Activated T-helper 17 cell treated with anti-CD3 and anti-CD28 coated beads, Interleukin-2, amount 50 U/mL, for 72 hours (primary cell): ENCODE data around the gene LRRC63. TPM values are rescaled to one million over a fixed set of nuclear protein-coding genes. Genes with fewer than 3 reads are reported as not detected.

Source experiments
- ATAC-seq: fragments of 150-1000 bp; cut with Tn5 transposase; replicated peaks from 2 replicates; pipeline ENCODE4 v1.10.0; 2021; ENCODE audit warnings: mild to moderate bottlenecking, moderate library complexity
- H3K27ac Mint-ChIP-seq: one replicate; pipeline ENCODE4 v1.8.0; 2022; ENCODE audit warnings: mixed read lengths
- H3K27me3 Mint-ChIP-seq: one replicate; pipeline ENCODE4 v1.8.0; 2022; ENCODE audit warnings: mixed read lengths
- H3K36me3 Mint-ChIP-seq: one replicate; pipeline ENCODE4 v1.8.0; 2022; ENCODE audit warnings: low read depth, mild to moderate bottlenecking, mixed read lengths
- H3K4me1 Mint-ChIP-seq: one replicate; pipeline ENCODE4 v1.8.0; 2022; ENCODE audit warnings: mixed read lengths
- H3K4me3 Mint-ChIP-seq: one replicate; pipeline ENCODE4 v1.8.0; 2022; ENCODE audit warnings: mild to moderate bottlenecking, mixed read lengths
- H3K9me3 Mint-ChIP-seq: one replicate; pipeline ENCODE4 v1.8.0; 2022; ENCODE audit warnings: mixed read lengths
- total RNA-seq, 2 donors: library from RNA; stranded (reverse); gene quantifications; one replicate each; pipeline ENCODE4 v1.2.3, GENCODE V29; 2022

LRRC63 gene
- total RNA-seq, 2 donors from 2014 or later = 1.0 to 1.3 TPM

DNA sequence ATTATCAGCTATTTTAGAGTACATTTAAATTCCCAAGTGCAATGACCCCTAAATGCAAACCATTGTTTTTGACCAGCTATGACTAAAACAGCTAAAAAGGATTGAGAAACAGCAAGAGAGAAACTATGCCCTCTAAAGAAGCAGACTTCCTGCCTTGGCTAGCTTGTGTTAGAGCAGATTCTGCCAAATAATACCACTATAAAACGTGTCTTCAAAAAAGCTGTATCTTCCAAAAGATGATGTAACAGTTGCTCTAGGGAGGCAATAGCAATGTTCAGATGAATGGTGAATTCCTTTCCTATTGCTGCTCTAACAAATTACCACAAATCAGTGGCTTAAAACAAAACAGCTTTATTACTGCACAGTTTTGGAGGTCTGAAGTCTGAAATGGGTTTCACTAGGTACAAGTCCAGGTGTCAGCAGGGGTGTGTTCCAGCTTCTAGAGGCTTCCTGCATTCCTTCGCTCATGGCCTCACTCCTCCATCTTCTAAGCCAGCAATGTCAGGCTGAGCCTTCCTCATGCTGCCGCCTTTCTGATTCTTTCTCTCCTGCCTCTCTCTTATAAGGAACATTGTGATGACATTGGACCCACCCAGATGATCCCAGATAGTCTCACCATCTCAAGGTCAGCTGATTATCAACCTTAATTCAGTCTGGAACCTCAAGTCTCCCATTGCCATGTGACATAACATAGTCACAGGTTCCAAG, 84.5 kb downstream of the LRRC63 start:
- Mint-ChIP-seq H3K36me3 (no peaks in the 10 kb centered on the region), H3K27ac (peak overlapping the region; percentile 86), H3K27me3 (no peaks in the 10 kb centered on the region), H3K9me3 (no peaks in the 10 kb centered on the region), H3K4me3 (peak overlapping the region; percentile 85), H3K4me1 (peaks cover 18% of the 10 kb centered on the region)
- peak; percentile 72 for ATAC-seq

DNA sequence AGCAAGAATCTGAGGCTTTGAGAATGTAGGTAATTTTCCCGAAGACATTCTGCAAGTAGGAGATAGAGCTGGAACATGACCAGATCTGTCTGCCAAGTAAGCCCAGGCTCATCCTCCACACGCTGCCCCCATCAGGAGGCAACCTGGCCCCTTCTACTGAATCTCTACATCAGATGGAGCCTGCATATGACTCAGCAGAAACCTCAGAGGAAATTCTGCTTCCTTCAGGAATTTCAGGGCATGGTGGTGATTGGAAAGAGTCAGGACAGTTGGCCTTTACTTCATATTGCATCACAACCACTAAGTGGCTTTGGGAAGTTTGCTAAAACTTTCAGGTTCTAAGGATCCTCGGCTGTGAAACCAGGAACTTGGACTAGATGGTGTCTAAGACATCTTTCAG, 85.2 kb downstream of the LRRC63 start:
- H3K36me3 Mint-ChIP-seq = no peaks in the 10 kb centered on the region
- ATAC-seq = no peak
- H3K27me3 Mint-ChIP-seq = no peaks in the 10 kb centered on the region
- H3K27ac Mint-ChIP-seq = peak overlapping the region; percentile 86
- H3K4me3 Mint-ChIP-seq = peak overlapping the region; percentile 85
- peaks cover 18% of the 10 kb centered on the region for H3K4me1 Mint-ChIP-seq
- no peaks in the 10 kb centered on the region for H3K9me3 Mint-ChIP-seq

DNA sequence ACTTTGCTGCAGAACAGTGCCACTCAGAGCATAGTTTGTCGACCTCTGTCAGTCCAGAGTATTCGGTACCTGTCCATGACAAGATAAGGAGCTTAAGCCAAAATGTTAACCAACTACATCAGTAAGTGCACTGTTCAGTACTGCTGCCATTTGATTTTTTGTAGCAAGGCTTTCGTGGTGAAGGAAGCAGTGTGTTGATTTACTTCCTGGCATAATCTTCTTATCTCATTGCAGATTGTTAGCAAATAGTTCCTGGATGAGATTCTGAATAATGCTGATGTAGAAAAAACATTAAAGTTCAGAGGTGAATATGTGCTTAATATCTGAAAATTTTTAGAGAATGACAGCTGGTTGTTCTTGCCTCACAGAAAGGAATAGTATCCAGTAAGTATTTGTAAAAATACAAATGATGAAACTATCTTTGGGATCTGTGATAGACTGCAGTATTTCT, 85.7 kb downstream of the LRRC63 start:
- Mint-ChIP-seq H3K27ac (peak overlapping the region; percentile 36), H3K4me3 (peak overlapping the region; percentile 85), H3K9me3 (no peaks in the 10 kb centered on the region)

DNA sequence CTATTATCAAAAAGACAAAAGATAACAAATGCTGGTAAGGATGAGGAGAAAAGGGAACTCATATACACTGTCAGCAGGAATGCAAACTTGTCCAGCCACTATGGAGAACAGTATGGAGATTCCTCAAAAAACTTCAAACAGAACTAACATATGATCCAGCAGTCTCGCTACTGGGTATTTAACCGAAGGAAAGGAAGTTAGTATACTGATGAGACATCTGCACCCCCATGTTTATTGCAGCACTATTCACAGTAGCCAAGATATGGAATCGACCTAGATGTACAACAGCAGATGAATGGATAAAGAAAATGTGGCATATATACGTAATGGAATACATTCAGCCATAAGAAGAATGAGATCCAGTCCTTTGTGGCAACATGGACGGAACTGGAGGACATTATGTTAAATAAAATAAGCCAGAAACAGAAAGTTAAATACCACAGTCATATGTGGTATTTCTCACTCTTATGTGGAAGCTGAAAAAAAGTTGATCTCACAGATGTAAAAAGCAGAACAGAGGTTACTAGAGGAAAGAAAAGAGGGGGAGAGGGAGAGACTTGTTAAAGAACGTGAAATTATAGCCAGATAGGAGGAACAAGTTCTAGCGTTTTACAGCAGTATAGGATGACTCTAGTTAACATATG, 92.1 kb downstream of the LRRC63 start:
- H3K36me3 Mint-ChIP-seq = no peaks in the 10 kb centered on the region
- no peak for ATAC-seq
- no peaks in the 10 kb centered on the region for H3K4me1 Mint-ChIP-seq
- no peak overlapping the region for H3K4me3 Mint-ChIP-seq
- H3K27ac Mint-ChIP-seq = no peak overlapping the region
- H3K27me3 Mint-ChIP-seq = no peaks in the 10 kb centered on the region
- no peaks in the 10 kb centered on the region for H3K9me3 Mint-ChIP-seq

More for the DNA sequence above, 85.7 kb downstream of the LRRC63 start:
- Mint-ChIP-seq H3K4me1 (peaks cover 18% of the 10 kb centered on the region), H3K27me3 (no peaks in the 10 kb centered on the region), H3K36me3 (no peaks in the 10 kb centered on the region)
- no peak for ATAC-seq

DNA sequence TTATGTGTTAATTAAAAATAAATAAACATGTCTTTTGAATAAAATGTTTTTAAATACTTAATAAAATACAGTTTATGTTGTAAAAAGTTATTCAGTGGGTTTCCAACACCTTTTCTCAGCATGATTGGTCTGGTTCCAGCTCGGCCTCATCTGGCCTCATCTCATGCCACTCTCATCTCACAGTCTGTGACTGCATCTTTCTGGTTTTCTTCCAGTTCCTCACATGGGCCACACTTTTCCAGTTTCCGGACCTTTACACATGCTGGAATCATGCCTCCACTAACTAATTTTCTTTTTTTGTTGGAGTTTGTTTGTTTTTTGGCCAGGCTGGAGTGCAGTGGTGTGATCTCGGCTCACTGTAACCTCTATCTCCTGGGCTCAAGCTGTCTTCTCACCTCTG, 92.8 kb downstream of the LRRC63 start:
- Mint-ChIP-seq H3K4me1 (no peaks in the 10 kb centered on the region), H3K36me3 (no peaks in the 10 kb centered on the region), H3K9me3 (no peaks in the 10 kb centered on the region), H3K27ac (no peak overlapping the region), H3K27me3 (no peaks in the 10 kb centered on the region), H3K4me3 (no peak overlapping the region)
- ATAC-seq = no peak

DNA sequence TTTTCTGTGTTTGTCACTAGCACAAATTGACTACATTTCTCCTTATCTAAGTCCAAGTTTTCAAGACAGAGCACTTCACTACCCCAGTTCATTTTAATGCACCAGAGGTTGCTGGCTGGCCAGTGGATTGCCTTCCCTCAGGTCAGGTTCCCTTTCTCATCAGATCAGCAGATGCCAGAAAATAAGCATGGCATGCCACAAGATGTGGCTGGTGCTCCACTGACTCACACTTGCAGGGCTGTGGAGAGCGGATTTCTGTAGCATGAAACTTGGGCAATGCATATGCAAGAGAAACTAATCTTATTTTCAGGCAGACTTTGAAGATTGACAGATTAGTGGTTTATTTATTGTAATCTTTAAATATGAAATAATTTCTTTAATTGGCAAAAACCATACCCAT, 95.8 kb downstream of the LRRC63 start:
- Mint-ChIP-seq H3K4me3 (no peak overlapping the region), H3K9me3 (no peaks in the 10 kb centered on the region), H3K4me1 (no peaks in the 10 kb centered on the region), H3K27ac (no peak overlapping the region), H3K27me3 (no peaks in the 10 kb centered on the region), H3K36me3 (no peaks in the 10 kb centered on the region)
- ATAC-seq = no peak

DNA sequence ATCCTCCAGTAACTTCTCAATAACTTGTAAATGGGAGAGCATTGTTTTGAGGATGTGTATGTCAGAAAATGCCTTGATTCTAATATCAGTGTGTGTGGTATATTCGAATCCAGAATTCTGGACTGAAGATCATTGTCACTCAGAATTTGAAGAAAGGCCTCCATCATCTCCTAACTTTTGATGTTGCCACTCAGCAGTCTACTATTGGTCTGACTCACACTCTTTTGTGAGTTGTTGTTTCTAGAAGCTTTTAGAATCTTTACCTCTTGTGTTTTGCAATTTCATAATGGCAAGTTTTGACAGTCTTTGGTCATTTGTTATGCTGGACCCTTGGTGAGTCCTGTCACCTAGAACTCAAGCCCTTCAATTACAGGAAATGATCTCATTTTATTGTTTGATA, 98.3 kb downstream of the LRRC63 start:
- H3K36me3 Mint-ChIP-seq = no peaks in the 10 kb centered on the region
- no peak for ATAC-seq
- no peaks in the 10 kb centered on the region for H3K9me3 Mint-ChIP-seq
- H3K27ac Mint-ChIP-seq = no peak overlapping the region
- H3K4me1 Mint-ChIP-seq = peaks cover 7% of the 10 kb centered on the region
- no peaks in the 10 kb centered on the region for H3K27me3 Mint-ChIP-seq
- H3K4me3 Mint-ChIP-seq = no peak overlapping the region

DNA sequence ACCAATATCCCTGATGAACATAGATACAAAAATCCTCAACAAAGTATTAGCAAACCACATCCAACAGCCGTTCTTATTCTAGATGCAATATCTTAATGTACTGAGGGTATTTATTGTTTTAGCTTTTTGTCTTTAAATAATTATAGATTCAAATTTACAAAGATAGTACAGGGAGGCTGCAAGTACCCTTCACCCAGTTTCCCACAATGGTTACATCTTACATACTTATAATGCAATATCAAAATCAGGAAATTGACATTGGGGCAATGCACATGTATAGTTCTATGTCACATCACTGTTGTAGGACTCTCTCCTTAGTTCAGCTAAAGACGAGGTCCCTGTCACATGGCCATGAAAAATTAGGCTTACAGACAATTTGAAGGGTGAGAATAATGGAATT, 99.5 kb downstream of the LRRC63 start:
- Mint-ChIP-seq H3K4me1 (peaks cover 12% of the 10 kb centered on the region), H3K36me3 (no peaks in the 10 kb centered on the region), H3K4me3 (no peak overlapping the region), H3K27ac (no peak overlapping the region), H3K9me3 (no peaks in the 10 kb centered on the region), H3K27me3 (no peaks in the 10 kb centered on the region)
- ATAC-seq = no peak

DNA sequence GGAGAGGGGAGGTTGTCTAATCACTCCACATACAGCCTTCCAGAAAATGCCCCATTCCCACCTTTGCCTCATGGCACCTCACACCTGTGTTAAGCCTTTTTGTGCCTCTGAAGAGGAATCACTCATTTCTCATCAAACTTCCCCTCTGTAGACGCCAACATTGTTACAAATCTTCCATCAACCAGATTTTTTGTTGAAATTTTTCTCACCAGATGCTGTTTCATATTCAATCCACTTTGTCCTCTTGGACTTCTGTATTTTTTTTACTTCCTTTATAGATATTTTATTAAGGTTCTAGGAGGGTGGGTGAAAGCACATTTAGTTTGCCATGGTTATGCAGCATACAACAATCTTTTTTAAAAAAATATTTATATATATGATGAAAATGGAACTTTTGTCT, 101.3 kb downstream of the LRRC63 start:
- Mint-ChIP-seq H3K9me3 (no peaks in the 10 kb centered on the region), H3K4me3 (no peak overlapping the region), H3K4me1 (peaks cover 12% of the 10 kb centered on the region), H3K36me3 (no peaks in the 10 kb centered on the region), H3K27ac (no peak overlapping the region), H3K27me3 (no peaks in the 10 kb centered on the region)
- no peak for ATAC-seq

DNA sequence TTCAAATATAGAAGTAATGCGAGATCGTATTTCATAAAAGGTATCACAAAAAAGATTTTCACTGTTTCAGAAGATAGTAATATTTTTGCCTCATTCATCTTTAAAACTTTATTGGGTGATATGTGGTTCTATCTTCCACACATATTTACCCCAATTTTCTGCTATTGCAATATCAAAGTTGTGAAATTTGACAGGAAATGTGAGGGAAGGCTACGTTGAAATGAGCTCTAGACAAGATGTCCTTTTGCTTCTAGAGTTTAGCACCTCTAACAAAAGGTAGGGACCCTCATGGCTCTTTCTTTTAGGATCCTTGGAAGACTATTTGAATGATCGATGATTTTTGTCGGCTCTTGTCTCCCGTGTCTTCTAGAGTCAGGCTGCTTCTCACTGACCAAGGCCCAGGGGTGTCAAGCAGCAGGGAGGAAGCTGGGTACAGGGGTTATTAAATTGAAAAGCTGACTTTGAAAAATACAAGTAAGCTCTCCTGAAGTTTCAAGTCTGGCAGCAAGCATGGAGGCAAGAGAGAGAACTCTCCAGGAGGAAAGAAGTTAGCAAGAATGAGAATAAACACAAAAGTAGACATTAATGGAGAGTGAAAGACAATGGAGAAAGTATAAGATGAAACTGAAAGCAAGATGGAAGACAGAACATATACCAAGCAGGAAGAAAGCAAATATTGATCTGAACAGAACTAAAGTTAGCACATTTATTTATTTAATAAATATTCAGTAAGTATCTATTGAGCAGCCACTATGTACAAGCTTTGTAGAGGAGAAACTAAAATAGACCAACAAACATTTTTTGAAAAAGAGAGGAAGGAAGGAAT, 101.9 kb downstream of the LRRC63 start:
- Mint-ChIP-seq H3K27me3 (no peaks in the 10 kb centered on the region), H3K9me3 (no peaks in the 10 kb centered on the region), H3K36me3 (no peaks in the 10 kb centered on the region), H3K4me3 (peak overlapping the region; percentile 56), H3K4me1 (peaks cover 12% of the 10 kb centered on the region), H3K27ac (peak overlapping the region; percentile 32)
- no peak for ATAC-seq

DNA sequence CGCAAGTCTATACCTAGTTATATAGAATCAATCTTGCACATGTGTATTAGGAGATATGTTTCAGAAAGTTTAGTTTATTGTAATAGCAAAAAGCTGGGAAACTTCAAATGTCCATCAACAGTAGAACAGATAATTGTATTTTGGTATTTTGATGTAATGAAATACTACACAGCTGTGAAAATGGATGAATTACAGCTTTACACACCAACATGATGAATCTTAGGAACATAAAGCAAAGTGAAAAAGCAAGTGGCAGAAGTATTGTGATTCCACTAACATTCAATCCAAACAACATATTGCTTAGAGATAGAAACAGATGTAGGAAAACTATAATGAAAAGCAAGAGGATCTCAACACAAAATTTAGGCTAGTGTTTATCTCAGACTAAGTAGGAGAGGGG, 102.9 kb downstream of the LRRC63 start:
- Mint-ChIP-seq H3K4me3 (no peak overlapping the region), H3K27me3 (no peaks in the 10 kb centered on the region), H3K4me1 (peaks cover 12% of the 10 kb centered on the region), H3K36me3 (no peaks in the 10 kb centered on the region), H3K27ac (no peak overlapping the region), H3K9me3 (no peaks in the 10 kb centered on the region)
- no peak for ATAC-seq

DNA sequence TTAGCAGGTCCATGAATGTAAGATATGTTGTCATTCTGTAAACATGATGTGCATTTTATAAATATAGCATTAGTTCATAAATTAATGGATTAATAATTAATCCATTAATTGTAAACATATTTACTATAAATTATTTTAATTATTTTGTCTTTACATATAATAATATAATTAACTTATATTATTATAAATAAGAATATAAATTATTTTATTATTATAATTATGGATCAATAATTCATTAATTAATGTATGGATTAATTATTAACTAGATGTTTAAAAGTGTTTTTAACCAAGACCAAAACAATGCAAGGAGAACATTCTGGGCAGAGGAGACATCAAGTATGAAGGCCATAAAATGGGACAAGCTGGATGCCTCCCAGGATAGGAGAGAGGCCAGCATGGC, 103.3 kb downstream of the LRRC63 start:
- Mint-ChIP-seq H3K9me3 (no peaks in the 10 kb centered on the region), H3K4me3 (no peak overlapping the region), H3K27ac (no peak overlapping the region), H3K27me3 (no peaks in the 10 kb centered on the region), H3K4me1 (peaks cover 12% of the 10 kb centered on the region), H3K36me3 (no peaks in the 10 kb centered on the region)
- ATAC-seq = no peak

DNA sequence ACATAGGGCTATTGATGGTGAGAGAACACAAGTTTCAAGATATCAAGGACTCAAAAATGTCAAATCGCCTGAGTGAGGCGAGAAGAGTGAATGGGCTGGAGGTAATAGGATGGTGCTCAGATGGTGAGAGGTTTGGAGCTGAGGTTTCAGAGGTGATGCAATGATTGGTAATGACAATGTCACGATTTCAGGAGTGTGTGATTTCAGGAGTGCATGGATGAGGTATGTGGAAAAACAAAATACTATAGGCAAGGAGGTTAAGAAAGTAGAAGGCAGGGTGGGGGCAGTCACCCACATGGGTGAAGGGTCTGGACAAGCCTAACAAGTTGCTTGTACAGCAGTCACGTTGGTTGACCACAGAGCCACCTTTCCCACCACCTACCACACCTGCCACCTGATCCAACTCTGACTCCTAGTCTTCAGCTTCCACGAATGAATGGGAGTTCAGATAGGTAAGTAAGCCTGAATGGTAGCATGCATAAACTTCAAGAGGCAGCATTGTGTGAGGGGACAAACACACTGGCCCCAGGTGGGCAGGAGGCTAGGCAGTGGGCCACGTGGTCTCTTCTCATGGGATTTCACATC, 103.9 kb downstream of the LRRC63 start:
- H3K27ac Mint-ChIP-seq = no peak overlapping the region
- no peaks in the 10 kb centered on the region for H3K36me3 Mint-ChIP-seq
- peaks cover 12% of the 10 kb centered on the region for H3K4me1 Mint-ChIP-seq
- H3K27me3 Mint-ChIP-seq = no peaks in the 10 kb centered on the region
- no peaks in the 10 kb centered on the region for H3K9me3 Mint-ChIP-seq
- no peak overlapping the region for H3K4me3 Mint-ChIP-seq
- peak; percentile 84 for ATAC-seq

DNA sequence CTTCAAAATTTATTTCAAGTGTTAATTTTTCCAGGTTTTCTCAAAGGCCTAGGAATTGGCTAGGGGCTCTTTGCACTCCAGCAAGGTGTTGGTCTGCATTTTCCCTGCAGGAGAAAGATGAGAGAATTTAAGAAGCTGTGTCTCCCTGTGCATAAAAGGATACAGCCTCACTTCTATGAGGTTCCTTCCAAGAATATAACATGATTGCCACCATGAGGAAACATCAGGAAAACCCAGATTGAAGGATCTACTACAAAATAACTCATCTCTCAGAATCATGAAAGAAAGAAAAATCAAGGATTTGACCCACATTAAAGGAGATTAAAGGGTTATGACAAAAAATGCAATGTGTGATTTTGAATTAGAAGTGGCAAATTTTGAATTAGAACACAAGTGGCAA, 105.4 kb downstream of the LRRC63 start:
- no peaks in the 10 kb centered on the region for H3K9me3 Mint-ChIP-seq
- no peaks in the 10 kb centered on the region for H3K36me3 Mint-ChIP-seq
- H3K27me3 Mint-ChIP-seq = no peaks in the 10 kb centered on the region
- H3K4me1 Mint-ChIP-seq = peaks cover 16% of the 10 kb centered on the region
- H3K4me3 Mint-ChIP-seq = no peak overlapping the region
- ATAC-seq = no peak
- no peak overlapping the region for H3K27ac Mint-ChIP-seq
